Stomach smooth muscle (tissue), 2 donors: ENCODE data around the gene CAMTA2.

Experiments used
- H3K27ac ChIP-seq: one replicate; pipeline ENCODE4 v1.7.0; 2013; ENCODE audit warnings: mild to moderate bottlenecking, low read length, inconsistent platforms
- H3K27me3 ChIP-seq, 2 donors: one replicate each; pipeline ENCODE4 v1.7.0; 2013; ENCODE audit warnings: low read length in 2 of 2; ENCODE audit not compliant: insufficient read depth in 2 of 2, control insufficient read depth in 1 of 2
- H3K36me3 ChIP-seq, 2 donors: one replicate each; pipeline ENCODE4 v1.7.0; 2013; ENCODE audit warnings: low read length in 2 of 2; ENCODE audit not compliant: control insufficient read depth in 2 of 2, insufficient read depth in 2 of 2
- H3K4me1 ChIP-seq: one replicate; pipeline ENCODE4 v1.7.0; 2013; ENCODE audit warnings: low read length; ENCODE audit not compliant: control insufficient read depth, insufficient read depth
- H3K4me3 ChIP-seq, 2 donors: one replicate each; pipeline ENCODE4 v1.7.0; 2013; ENCODE audit warnings: low read length in 2 of 2
- H3K9ac ChIP-seq, 2 donors: one replicate each; pipeline ENCODE4 v1.7.0; 2013; ENCODE audit warnings: low read length in 2 of 2, mild to moderate bottlenecking in 1 of 2
- H3K9me3 ChIP-seq, 2 donors: one replicate each; pipeline ENCODE4 v1.7.0; 2013; ENCODE audit warnings: low read length in 2 of 2; ENCODE audit not compliant: control insufficient read depth in 2 of 2
- donor health status: healthy.
- donor health status: Pancreatic carcinoma.

CAMTA2 gene

GRCh38 chr17:4999430-5000093, 12.1 kb upstream of the CAMTA2 start:
- peaks cover 39% of the 10 kb centered on the region for H3K4me1 ChIP-seq
- H3K36me3 ChIP-seq, result peaks cover 32 to 33% of the 10 kb centered on the region in 2 donors
- H3K27me3 ChIP-seq, result no peaks in the 10 kb centered on the region
- H3K9ac ChIP-seq, result peak overlapping the region; percentile 80 to 82
- H3K4me3 ChIP-seq, result peak overlapping the region; percentile 93 to 96
- H3K9me3 ChIP-seq, result no peaks in the 10 kb centered on the region
- peak overlapping the region; percentile 60 for H3K27ac ChIP-seq

GRCh38 chr17:4998732-4999429, 11.4 kb upstream of the CAMTA2 start:
- Histone ChIP-seq H3K36me3 (peaks cover 25 to 26% of the 10 kb centered on the region in 2 donors), H3K4me1 (peaks cover 39% of the 10 kb centered on the region), H3K9me3 (no peaks in the 10 kb centered on the region), H3K27me3 (no peaks in the 10 kb centered on the region), H3K9ac (peak overlapping the region; percentile 80 to 82), H3K4me3 (peak overlapping the region; percentile 93 to 96), H3K27ac (peak overlapping the region; percentile 66)

GRCh38 chr17:4998027-4998731, 10.7 kb upstream of the CAMTA2 start:
- Histone ChIP-seq H3K27ac (peak overlapping the region; percentile 66), H3K9ac (peak overlapping the region; percentile 80 to 82), H3K9me3 (no peaks in the 10 kb centered on the region), H3K4me1 (peaks cover 39% of the 10 kb centered on the region), H3K4me3 (peak overlapping the region; percentile 93 to 96), H3K27me3 (no peaks in the 10 kb centered on the region), H3K36me3 (peaks cover 18 to 19% of the 10 kb centered on the region in 2 donors)

- Histone ChIP-seq H3K4me3 (peak within 1 kb of the TSS; percentile 93 to 96), H3K36me3 (peaks cover 14 to 16% of the 10 kb centered on the region in 2 donors), H3K27ac (peak within 1 kb of the TSS; percentile 89), H3K9ac (peak within 1 kb of the TSS; percentile 83), H3K4me1 (peaks cover 39% of the 10 kb centered on the region), H3K9me3 (no peaks in the 10 kb centered on the region), H3K27me3 (no peaks in the 10 kb centered on the region)
Measured at GRCh38 chr17:4997302-4998026, 10.0 kb upstream of the CAMTA2 start, which contains the start of the genes INCA1 and KIF1C. Gene INCA1 (minus strand): TSS chr17:4997522. CDS start chr17:4994437, 3,085 bp downstream. Gene KIF1C (plus strand): TSS chr17:4997950. CDS start chr17:5000247, 2,297 bp downstream.

- no peak overlapping the region for H3K27ac ChIP-seq
- no peaks in the 10 kb centered on the region for H3K36me3 ChIP-seq
- no peaks in the 10 kb centered on the region for H3K27me3 ChIP-seq
- no peaks in the 10 kb centered on the region for H3K9me3 ChIP-seq
- no peak overlapping the region for H3K9ac ChIP-seq
- H3K4me1 ChIP-seq, result peaks cover 19% of the 10 kb centered on the region
- no peak overlapping the region for H3K4me3 ChIP-seq
Measured at GRCh38 chr17:4994081-4994595, 6.7 kb upstream of the CAMTA2 start.

GRCh38 chr17:4987767-4988567, 492 bp upstream of the CAMTA2 start:
- peaks cover 6 to 7% of the 10 kb centered on the region in 2 donors for H3K36me3 ChIP-seq
- H3K4me1 ChIP-seq, result peaks cover 32% of the 10 kb centered on the region
- peak overlapping the region; percentile 93 for H3K27ac ChIP-seq
- no peaks in the 10 kb centered on the region for H3K27me3 ChIP-seq
- peak overlapping the region; percentile 88 to 90 for H3K4me3 ChIP-seq
- H3K9me3 ChIP-seq, result no peaks in the 10 kb centered on the region
- peak overlapping the region; percentile 90 to 91 for H3K9ac ChIP-seq

- Histone ChIP-seq H3K27ac (peak overlapping the region; percentile 93), H3K9ac (peak overlapping the region; percentile 90 to 91), H3K27me3 (no peaks in the 10 kb centered on the region), H3K9me3 (no peaks in the 10 kb centered on the region), H3K4me1 (peaks cover 32% of the 10 kb centered on the region), H3K36me3 (peaks cover 17 to 18% of the 10 kb centered on the region in 2 donors), H3K4me3 (peak overlapping the region; percentile 88 to 90)
Measured at GRCh38 chr17:4986403-4986802, 1.1 kb downstream of the CAMTA2 start.

- Histone ChIP-seq H3K27ac (no peak overlapping the region), H3K9me3 (no peaks in the 10 kb centered on the region), H3K4me3 (no peak overlapping the region), H3K36me3 (peaks cover 41 to 42% of the 10 kb centered on the region in 2 donors), H3K27me3 (no peaks in the 10 kb centered on the region), H3K9ac (no peak overlapping the region), H3K4me1 (peaks cover 21% of the 10 kb centered on the region)
Measured at GRCh38 chr17:4982305-4982704, 5.2 kb downstream of the CAMTA2 start.

- no peak overlapping the region for H3K4me3 ChIP-seq
- H3K4me1 ChIP-seq, result peaks cover 7% of the 10 kb centered on the region
- no peak overlapping the region for H3K9ac ChIP-seq
- no peaks in the 10 kb centered on the region for H3K27me3 ChIP-seq
- no peaks in the 10 kb centered on the region for H3K9me3 ChIP-seq
- no peak overlapping the region for H3K27ac ChIP-seq
- peaks cover 47 to 48% of the 10 kb centered on the region in 2 donors for H3K36me3 ChIP-seq
Measured at GRCh38 chr17:4980644-4981216, 6.7 kb downstream of the CAMTA2 start.
